ENCODE data around the gene NRDC. TPM values are rescaled to one million over a fixed set of nuclear protein-coding genes. Genes with fewer than 3 reads are reported as not detected.

The NRDC gene, protein sequence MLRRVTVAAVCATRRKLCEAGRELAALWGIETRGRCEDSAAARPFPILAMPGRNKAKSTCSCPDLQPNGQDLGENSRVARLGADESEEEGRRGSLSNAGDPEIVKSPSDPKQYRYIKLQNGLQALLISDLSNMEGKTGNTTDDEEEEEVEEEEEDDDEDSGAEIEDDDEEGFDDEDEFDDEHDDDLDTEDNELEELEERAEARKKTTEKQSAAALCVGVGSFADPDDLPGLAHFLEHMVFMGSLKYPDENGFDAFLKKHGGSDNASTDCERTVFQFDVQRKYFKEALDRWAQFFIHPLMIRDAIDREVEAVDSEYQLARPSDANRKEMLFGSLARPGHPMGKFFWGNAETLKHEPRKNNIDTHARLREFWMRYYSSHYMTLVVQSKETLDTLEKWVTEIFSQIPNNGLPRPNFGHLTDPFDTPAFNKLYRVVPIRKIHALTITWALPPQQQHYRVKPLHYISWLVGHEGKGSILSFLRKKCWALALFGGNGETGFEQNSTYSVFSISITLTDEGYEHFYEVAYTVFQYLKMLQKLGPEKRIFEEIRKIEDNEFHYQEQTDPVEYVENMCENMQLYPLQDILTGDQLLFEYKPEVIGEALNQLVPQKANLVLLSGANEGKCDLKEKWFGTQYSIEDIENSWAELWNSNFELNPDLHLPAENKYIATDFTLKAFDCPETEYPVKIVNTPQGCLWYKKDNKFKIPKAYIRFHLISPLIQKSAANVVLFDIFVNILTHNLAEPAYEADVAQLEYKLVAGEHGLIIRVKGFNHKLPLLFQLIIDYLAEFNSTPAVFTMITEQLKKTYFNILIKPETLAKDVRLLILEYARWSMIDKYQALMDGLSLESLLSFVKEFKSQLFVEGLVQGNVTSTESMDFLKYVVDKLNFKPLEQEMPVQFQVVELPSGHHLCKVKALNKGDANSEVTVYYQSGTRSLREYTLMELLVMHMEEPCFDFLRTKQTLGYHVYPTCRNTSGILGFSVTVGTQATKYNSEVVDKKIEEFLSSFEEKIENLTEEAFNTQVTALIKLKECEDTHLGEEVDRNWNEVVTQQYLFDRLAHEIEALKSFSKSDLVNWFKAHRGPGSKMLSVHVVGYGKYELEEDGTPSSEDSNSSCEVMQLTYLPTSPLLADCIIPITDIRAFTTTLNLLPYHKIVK
- total RNA-seq: 100 to 1,000 TPM in 3 of 4 donors, 10 to 100 TPM in 1; 97.8 to 154 (median 115) TPM

GRCh38 chr1:51878616-51879336 is at the start of gene NRDC:
Gene NRDC, minus strand, starts transcription at chr1:51878727. Its CDS starts 112 bp downstream, at chr1:51878615.
- peak; percentile 100 for DNase-seq (ENCODE audit: low spot score in 2 of 2)
- TF ChIP-seq EP300 (IDR thresholded peaks at IDR 0.05) (no peak), POLR2A (IDR thresholded peaks at IDR 0.05) (peak; percentile 77 to 94), POLR2AphosphoS5 (IDR thresholded peaks at IDR 0.05) (peak; percentile 55 to 92 (median 75))
- Histone ChIP-seq H3K36me3 (no peaks in the 10 kb centered on the region), H3K4me3 (peak within 1 kb of the TSS; percentile 96), H3K4me1 (peaks cover 43% of the 10 kb centered on the region), H3K27me3 (peaks cover 27% of the 10 kb centered on the region), H3K27ac (peak within 1 kb of the TSS; percentile 99), H3K9me3 (no peaks in the 10 kb centered on the region)
- WGBS: under 1% methylated on average over 54 of the region's 54 CpGs

GRCh38 chr1:51927029-51927428 is 48.5 kb upstream of the NRDC start:
- 96% methylated on average over 2 of the region's 2 CpGs for WGBS
- H3K27me3 ChIP-seq: peaks cover 3% of the 10 kb centered on the region
- no peaks in the 10 kb centered on the region for H3K9me3 ChIP-seq
- no peaks in the 10 kb centered on the region for H3K4me1 ChIP-seq
- no peak for DNase-seq (ENCODE audit: low spot score in 2 of 2)
- H3K4me3 ChIP-seq: no peak overlapping the region
- H3K36me3 ChIP-seq: no peaks in the 10 kb centered on the region
- TF ChIP-seq EP300 (IDR thresholded peaks at IDR 0.05) (no peak), CTCF (IDR thresholded peaks at IDR 0.05) (no peak)
- no peak overlapping the region for H3K27ac ChIP-seq

DNA sequence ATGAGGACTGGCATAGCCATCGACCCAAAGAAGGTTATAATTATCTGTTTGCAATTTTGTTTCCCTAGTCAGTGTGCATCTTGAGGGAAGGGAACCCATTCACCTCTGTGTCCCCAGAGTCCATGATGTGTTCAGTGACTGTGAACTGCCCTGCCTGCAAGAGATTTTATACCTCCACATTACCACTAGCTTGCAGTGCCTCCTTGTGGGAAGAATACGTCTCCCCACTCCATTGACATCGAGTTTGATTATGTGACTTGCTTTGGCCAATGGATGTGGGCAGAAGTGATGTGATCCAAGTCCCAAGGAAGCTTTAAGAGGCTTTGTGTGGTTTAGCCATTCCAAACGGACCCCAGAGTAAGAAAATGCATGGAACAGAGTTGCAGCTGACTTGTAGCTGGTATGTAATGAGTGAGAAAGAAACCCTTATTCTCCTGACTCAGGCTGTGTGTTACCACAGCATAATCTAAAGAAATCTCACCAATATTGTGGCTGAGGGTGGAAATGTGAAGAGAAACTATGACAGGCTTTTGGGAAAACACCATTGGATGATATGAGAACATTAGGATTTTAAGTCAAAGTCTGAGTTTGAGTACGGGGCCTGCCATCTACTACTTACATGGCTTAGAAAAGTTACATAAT is 47.8 kb upstream of the NRDC start:
- H3K4me3 ChIP-seq: no peak overlapping the region
- no peak for DNase-seq (ENCODE audit: low spot score in 2 of 2)
- no peak overlapping the region for H3K27ac ChIP-seq
- H3K4me1 ChIP-seq: no peaks in the 10 kb centered on the region
- WGBS: 71% methylated on average over 5 of the region's 5 CpGs
- TF ChIP-seq EP300 (IDR thresholded peaks at IDR 0.05): no peak
- TF ChIP-seq CTCF (IDR thresholded peaks at IDR 0.05): no peak
- TF ChIP-seq POLR2AphosphoS5 (IDR thresholded peaks at IDR 0.05): no peak
- no peak for TF ChIP-seq POLR2A (IDR thresholded peaks at IDR 0.05)
- H3K27me3 ChIP-seq: peaks cover 3% of the 10 kb centered on the region
- no peaks in the 10 kb centered on the region for H3K9me3 ChIP-seq
- H3K36me3 ChIP-seq: no peaks in the 10 kb centered on the region

DNA sequence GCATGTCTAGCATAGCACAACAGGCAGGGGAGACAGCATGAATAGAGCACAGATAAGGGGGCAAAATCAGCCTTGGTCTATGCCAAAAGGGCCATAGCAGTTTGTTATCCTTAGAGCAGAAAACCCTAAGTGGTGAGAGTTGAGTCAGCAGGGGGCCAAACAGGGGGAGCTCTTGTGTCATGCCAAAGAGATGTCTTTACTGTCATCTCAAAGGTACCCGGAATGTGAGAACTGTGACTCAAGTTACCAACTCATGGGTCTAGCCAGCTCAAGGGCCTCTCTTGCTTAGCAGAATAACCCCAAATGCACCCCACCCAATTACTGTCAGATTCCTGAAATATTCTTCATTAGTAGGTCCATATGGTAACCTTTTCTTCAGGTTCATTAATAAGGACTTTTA is 45.9 kb upstream of the NRDC start:
- no peaks in the 10 kb centered on the region for H3K9me3 ChIP-seq
- H3K27me3 ChIP-seq: peaks cover 9% of the 10 kb centered on the region
- no peak overlapping the region for H3K27ac ChIP-seq
- 100% methylated on average over 1 of the region's 1 CpG for WGBS
- TF ChIP-seq EP300 (IDR thresholded peaks at IDR 0.05) (no peak), POLR2AphosphoS5 (IDR thresholded peaks at IDR 0.05) (no peak), CTCF (IDR thresholded peaks at IDR 0.05) (no peak), POLR2A (IDR thresholded peaks at IDR 0.05) (no peak)
- no peak overlapping the region for H3K4me3 ChIP-seq
- no peaks in the 10 kb centered on the region for H3K4me1 ChIP-seq
- DNase-seq (ENCODE audit: low spot score in 2 of 2): no peak
- no peaks in the 10 kb centered on the region for H3K36me3 ChIP-seq

DNA sequence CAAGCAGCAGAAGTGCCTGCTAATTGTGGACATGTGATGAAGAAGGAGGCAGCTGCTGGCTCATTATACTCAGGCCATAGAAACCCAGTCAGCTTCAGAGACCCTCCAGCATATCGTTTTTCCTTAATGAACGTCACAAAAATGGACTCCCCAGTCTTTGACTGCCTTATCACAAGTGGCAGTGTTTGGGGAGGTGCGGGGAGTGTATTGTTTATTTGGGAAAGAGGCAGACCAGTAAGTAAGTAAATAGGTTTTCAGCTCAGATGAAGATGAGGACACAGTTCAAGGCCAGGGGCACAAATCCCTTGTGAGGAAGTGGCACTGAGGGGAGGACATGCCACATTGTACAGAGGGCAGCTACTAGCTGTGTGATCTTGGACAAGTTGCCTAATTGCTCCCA is 43.5 kb upstream of the NRDC start:
- no peak for TF ChIP-seq EP300 (IDR thresholded peaks at IDR 0.05)
- no peak for TF ChIP-seq CTCF (IDR thresholded peaks at IDR 0.05)
- TF ChIP-seq POLR2A (IDR thresholded peaks at IDR 0.05): no peak
- TF ChIP-seq POLR2AphosphoS5 (IDR thresholded peaks at IDR 0.05): no peak
- Histone ChIP-seq H3K9me3 (no peaks in the 10 kb centered on the region), H3K27me3 (peaks cover 10% of the 10 kb centered on the region), H3K27ac (no peak overlapping the region), H3K36me3 (no peaks in the 10 kb centered on the region), H3K4me1 (no peaks in the 10 kb centered on the region), H3K4me3 (no peak overlapping the region)
- no peak for DNase-seq (ENCODE audit: low spot score in 2 of 2)
- WGBS: 84% methylated on average over 3 of the region's 3 CpGs

All from suprapubic skin (tissue), 4 donors.